NB4 (cell line): ENCODE results near the gene SNAI3.

Source experiments
- POLR2A ChIP-seq: IDR thresholded peaks from 2 replicates; pipeline ENCODE4 v1.6.1; 2011; ENCODE audit warnings: mild to moderate bottlenecking; ENCODE audit not compliant: insufficient read length; ENCODE audit errors: extremely low read depth
- TF ChIP-seq, protein P1 (sequence below): IDR thresholded peaks from one replicate; pipeline ENCODE4 v1.5.1; 2012; ENCODE audit warnings: low read depth, low read length
- TF ChIP-seq, protein P2 (sequence below): IDR thresholded peaks from 2 replicates; pipeline ENCODE4 v1.6.1; 2011; ENCODE audit warnings: low read depth, low read length

DNA sequence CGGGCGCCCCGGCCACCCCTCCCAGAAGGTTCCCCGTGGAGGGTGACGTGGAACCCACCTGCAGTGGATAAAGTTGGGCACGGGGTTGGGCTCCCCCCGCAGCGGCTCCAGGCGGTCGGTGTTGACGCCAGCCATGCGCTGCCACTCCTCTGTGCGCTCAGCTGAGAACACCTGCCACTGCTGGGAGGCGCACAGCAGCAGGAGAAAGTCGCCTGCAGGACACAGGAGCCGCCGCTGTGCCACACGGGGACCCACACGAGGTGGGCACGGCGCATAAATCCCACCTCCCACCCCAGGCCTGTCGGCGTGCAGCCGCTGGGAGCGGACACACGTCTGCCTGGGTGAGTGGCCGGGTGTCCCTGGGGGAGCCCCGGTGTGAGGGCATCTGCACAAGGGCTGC is 40.7 kb upstream of the SNAI3 start:
- TF ChIP-seq, protein P1, sequence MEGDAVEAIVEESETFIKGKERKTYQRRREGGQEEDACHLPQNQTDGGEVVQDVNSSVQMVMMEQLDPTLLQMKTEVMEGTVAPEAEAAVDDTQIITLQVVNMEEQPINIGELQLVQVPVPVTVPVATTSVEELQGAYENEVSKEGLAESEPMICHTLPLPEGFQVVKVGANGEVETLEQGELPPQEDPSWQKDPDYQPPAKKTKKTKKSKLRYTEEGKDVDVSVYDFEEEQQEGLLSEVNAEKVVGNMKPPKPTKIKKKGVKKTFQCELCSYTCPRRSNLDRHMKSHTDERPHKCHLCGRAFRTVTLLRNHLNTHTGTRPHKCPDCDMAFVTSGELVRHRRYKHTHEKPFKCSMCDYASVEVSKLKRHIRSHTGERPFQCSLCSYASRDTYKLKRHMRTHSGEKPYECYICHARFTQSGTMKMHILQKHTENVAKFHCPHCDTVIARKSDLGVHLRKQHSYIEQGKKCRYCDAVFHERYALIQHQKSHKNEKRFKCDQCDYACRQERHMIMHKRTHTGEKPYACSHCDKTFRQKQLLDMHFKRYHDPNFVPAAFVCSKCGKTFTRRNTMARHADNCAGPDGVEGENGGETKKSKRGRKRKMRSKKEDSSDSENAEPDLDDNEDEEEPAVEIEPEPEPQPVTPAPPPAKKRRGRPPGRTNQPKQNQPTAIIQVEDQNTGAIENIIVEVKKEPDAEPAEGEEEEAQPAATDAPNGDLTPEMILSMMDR = no peak
- no peak for TF ChIP-seq POLR2A
- TF ChIP-seq, protein P2, sequence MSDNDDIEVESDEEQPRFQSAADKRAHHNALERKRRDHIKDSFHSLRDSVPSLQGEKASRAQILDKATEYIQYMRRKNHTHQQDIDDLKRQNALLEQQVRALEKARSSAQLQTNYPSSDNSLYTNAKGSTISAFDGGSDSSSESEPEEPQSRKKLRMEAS = no peak
